NCI-H510A treated with DMSO at 0.1 percent for 48 hours (cell line): Measurements from ENCODE around the gene OR5B21.

Experiments used
- DNase-seq: peaks from one replicate; lab custom pipeline; 2025; lab: John Stamatoyannopoulos, UW

OR5B21 gene

DNA sequence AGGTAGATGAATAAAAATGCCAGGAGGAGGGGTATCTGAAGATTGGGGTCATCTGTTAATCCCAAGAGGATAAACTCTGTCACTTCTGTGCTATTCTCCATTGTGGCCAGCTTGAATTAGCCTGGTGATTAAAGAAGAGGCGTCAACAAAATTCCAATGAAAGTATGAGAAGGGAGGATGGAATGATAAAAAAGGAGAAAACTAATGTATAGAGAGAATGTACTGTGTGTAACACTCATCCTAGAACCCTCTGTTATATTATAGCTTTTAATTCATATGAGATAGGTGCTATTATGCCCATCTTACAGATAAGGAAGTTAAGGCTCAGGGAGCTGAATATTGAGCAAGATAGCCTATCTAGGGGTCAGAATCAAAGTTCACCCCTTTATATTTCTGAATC lies at the start of gene OR5B21:
TSS of gene OR5B21 (minus strand) at position 101 of the 400 bp plus-strand sequence. CDS start at position 101, 0 bp downstream.
- DNase-seq, result no peak

DNA sequence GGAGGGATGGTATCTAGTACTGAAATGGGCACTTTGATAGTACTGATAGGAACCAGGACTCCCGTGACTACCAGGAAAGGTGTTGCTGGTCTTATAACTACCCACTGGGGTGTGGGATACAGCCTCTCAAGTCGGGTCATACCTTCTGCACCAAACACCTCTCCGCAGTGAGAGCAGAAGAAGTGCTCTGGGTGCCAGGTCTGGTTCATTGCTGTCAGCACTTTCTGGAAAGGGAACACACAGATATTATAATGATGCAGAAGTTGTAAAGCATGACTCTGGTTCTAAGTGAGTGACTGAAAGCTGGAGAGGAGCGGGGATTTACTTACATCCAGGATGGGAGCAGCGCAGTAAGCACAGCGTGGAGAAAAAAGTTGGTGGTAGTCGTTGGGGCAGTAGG lies 41.7 kb upstream of the OR5B21 start:
- DNase-seq, result no peak

- no peak for DNase-seq
Observed at GRCh38 chr11:58546841-58547240, 38.9 kb upstream of the OR5B21 start.

DNA sequence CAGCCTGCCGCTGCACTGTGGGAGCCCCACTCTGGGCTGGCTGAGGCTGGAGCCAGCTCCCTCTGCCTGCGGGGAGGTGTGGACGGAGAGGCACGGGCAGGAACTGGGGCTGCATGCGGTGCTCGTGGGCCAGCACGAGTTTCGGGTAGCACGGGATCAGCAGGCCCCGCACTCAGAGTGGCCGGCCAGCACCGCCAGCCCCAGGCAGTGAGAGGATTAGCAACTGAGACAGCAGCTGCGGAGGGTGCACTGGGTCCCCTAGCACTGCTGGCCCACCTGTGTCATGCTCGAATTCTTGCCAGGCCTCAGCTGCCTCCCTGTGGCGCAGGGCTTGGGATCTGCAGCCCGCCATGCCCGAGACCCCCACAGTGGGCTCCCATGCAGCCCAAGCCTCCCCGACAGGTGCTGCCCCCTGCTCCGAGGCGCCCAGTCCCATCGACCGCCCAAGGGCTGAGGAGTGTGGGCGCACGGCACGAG lies 24.0 kb upstream of the OR5B21 start:
- DNase-seq, result no peak

DNA sequence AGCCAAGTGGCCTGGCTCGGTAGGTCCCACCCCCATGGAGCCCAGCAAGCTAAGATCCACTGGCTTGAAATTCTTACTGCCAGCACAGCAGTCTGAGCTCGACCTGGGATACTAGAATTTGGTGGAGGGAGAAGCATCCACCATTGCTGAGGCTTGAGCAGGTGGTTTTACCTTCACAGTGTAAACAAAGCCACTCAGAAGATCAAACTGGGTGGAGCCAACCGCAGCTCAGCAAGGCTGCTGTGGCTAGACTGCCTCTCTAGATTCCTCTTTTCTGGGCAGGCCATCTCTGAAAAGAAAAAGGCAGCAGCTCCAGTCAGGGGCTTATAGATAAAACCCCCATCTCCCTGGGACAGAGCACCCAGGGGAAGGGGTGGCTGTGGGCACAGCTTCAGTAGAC lies 22.3 kb upstream of the OR5B21 start:
- peak; percentile 32 for DNase-seq

DNA sequence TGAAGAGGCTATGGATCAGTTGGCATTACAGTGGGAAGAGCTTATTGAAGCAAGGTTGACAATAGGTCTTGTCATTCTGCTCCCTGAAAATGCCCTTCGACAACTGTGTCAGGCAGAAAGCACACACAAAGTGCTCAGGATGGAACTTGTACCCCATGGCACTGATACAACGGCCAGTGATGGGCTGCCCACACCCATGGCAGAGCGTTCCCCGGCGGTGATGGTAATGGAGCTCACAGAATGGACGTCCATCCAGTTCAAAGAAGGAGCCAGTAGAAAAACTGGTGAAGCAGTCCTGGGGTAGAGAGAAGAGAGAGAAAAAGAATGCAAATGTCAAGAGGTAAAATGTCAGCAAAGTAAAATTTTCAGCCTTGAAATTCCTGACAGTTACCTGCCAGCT lies 19.5 kb upstream of the OR5B21 start:
- DNase-seq, result no peak

DNA sequence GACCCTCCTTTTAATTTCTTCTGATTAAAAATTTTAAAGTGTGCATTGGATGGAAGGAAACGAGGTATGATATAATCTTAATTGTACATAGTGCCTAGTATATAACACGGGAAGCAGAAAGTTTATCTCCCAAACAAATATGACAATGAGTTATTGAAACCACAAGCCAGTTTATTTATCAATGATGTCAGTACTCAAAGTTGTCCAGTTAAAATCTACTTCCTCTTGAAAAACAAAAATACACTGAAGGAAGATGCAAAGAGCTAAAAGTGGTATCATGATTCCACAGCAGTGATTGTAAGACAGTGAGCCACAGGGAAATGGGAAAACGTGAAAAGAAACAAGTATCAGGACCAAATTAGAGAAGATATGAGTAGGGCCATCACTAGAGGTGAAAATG lies 18.8 kb upstream of the OR5B21 start:
- no peak for DNase-seq

GRCh38 chr11:58525037-58525614 lies 17.2 kb upstream of the OR5B21 start:
- DNase-seq, result no peak

GRCh38 chr11:58524232-58525036 lies 16.5 kb upstream of the OR5B21 start:
- peak; percentile 52 for DNase-seq

DNA sequence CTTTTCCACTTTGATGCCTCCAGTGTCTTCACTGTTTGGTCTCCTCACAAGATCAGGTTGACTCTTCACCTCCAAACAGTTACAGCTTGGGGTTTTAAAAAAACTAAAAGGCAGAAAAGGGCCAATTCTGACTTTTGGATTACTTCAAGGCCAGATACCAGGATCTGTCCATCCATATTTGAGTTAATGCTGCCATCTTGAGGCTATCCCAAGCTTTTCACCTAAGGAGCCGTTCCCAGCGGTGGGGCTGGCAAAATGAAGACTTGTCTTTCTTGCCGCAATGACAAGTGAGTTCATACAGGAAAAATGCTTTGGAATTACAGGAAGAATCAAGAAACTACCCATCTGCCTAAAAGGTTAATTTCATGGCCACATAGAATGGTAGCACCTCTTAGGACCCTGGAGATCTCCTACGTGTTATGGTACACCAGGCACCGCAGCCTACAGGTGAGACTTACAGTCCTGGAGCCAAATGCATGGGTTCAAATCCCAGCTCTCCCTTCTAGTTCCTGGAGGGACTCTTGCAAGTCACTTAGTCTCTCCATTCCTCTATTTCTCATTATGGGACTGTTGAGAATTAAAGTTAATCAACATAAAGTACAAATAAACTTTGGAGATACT lies 6.0 kb upstream of the OR5B21 start:
- DNase-seq, result peak; percentile 9

- no peak for DNase-seq
Observed at GRCh38 chr11:58511636-58512035, 3.7 kb upstream of the OR5B21 start.

DNA sequence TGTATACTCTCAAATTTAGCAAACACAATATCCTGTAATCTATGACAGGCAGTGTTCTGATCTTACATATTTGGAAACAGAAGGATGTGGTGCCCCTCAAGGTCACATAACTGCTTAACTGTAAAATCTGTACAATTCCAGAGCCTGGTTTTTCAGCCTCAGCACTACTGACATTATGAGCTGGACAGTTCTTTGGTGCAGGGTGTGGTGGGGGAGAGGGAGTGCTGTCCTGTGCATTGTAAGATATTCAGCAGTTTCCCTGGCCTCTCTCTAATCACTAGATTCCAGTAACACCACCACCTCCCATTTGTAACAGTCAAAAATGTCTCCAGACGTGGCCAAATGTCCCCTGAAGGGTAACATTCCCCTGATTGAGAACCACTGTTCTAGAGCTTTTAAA lies 1.8 kb upstream of the OR5B21 start:
- DNase-seq, result no peak

- no peak for DNase-seq
Observed at GRCh38 chr11:58508814-58509213, 909 bp upstream of the OR5B21 start.

DNA sequence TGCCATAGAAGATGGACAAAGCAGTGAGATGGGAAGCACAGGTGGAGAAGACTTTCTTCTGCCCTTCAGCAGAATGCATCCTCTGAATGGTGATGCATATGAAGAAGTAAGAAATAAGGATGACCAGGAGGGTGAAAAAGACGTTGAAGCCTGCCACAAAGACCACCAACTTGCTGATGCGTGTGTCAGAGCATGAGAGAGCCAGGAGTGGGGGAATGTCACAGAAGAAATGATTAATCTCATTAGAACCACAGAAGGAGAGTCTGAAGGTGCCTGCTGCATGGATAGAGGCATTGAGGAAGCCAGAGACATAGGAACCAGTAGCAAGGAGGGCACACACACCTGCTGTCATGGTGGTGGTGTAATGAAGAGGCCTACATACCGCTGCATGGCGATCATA lies 550 bp downstream of the OR5B21 start:
- no peak for DNase-seq

DNA sequence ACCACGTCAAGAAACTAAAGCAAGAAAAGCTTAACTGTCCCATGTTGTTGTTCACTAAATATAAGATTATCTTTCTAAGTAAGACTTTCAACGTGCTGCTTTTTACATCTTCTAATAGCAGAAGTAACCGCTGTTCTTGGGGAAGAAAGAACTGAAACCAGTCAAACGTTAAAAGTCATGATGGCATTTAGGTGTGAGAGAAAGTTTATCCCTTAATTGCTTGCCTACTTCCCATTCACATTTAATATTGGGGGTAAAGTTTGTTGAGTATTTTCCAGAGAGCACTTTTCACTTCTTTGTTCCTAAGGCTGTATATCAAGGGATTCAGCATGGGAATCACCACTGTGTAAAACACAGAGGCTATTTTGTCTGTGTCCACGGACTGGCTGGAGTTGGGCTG lies 970 bp downstream of the OR5B21 start:
- DNase-seq, result no peak

DNA sequence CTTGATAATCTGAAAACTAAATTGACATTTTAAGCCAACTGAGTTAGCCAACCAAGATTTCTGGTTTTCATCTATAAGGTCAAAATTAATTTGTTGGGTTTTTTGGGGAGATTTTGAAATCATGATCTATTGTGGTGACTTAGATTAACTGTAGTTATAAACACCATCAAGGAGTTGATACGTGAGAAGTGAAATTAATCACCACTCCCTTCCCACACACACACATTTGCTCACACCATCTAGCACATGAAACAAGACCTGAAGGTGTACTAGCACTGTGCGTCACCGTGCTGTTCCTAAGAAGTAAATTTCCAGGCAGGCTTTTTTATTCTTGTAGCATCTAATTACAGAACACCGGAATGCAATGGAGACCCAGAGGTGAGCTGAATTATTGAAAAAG lies 2.1 kb downstream of the OR5B21 start:
- DNase-seq, result no peak

DNA sequence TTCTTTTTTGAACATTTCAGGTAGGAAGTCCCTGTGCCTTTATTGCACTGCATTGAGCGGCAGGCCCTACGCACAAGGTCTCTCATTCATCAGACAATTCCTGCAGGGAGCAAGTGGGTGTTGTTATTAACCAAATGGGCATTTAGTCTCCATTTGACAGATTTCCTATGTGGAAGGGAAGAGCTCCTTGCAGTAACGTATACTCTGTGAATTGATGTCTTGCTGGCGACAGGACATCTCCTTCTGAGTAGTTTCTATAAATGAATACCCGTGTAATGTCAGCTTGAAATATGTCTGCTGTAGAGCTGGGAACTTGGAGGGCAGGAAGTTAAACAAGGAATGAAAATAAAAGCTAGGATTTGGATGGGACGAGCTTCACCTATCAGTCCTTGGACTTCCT lies 3.7 kb downstream of the OR5B21 start:
- no peak for DNase-seq

- no peak for DNase-seq
Observed at GRCh38 chr11:58503361-58503856, 4.5 kb downstream of the OR5B21 start.

- DNase-seq, result no peak
Observed at GRCh38 chr11:58502004-58502403, 5.9 kb downstream of the OR5B21 start.

DNA sequence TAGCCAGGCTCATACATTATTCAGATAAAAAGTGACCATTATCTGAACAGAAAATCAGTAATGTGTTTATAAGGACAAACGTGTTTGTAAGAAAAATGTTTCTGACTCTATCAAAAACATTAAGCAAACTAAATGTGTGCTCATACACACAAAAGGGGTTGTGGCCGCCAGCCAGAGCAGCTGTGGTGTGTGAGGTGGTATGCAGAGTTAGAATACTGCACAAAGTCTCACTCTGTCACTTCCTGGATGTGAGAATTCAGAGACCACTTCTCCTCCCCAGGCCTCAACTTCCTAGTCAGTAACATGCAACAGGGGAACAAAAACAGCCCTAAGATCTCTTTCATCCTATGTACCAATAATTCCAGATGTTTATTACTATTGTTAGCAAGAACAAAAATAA lies 9.4 kb downstream of the OR5B21 start:
- DNase-seq, result no peak

GRCh38 chr11:58497951-58498350 lies 10.0 kb downstream of the OR5B21 start:
- DNase-seq, result no peak

- DNase-seq, result no peak
Observed at GRCh38 chr11:58495906-58496305, 12.0 kb downstream of the OR5B21 start.

- no peak for DNase-seq
Observed at GRCh38 chr11:58494101-58494500, 13.8 kb downstream of the OR5B21 start.
